K562 (cell line): ENCODE data around the gene CNTD1. TPM values are rescaled to one million over a fixed set of nuclear protein-coding genes. Genes with fewer than 3 reads are reported as not detected.

Source experiments
- ATAC-seq: fragments of 200-7000 bp; cut with Tn5 transposase; 3 replicates; pipeline ENCODE4 v1.9.1; 2020; ENCODE audit warnings: moderate library complexity
- BruUV-seq: library from RNA; stranded (reverse); fragments of 400-500 nt; replicated peaks from 2 replicates; lab custom pipeline; 2021; lab: Mats Ljungman, UMichigan
- CTCF ChIA-PET: fragments of 300-600 bp; formaldehyde crosslinking; extraction: SDS; loops from one replicate; lab custom pipeline; 2021; ENCODE audit warnings: low intra/inter-chr PET ratio; lab: Yijun Ruan, JAX
- POLR2A ChIA-PET: fragments of 300-600, 350-650 bp; sonication (Branson Sonifier 250); formaldehyde crosslinking; extraction: SDS; loops from one replicate; lab custom pipeline; 2021; ENCODE audit warnings: antibody characterized with exemption, inconsistent platforms; lab: Yijun Ruan, JAX
- DNase-seq, 4 experiments: peaks; one replicate each; pipeline versions ENCODE4 v3.0.0 to v3.0.0-alpha.2; 2011 to 2018; ENCODE audit warnings: low spot score in 3 of 4, mixed read lengths in 3 of 4; ENCODE audit errors: extremely low read depth in 1 of 4
- FAIRE-seq: peaks from 2 replicates; lab custom pipeline; 2011; peaks lifted over from hg19 to GRCh38; lab: Jason Lieb, UNC
- H2AFZ ChIP-seq: 2 replicates; pipeline ENCODE4 v1.6.0; 2011; ENCODE audit warnings: low read depth, low read length, control low read depth, inconsistent platforms
- H3K27ac ChIP-seq: fragments of 200-600 bp; 3 replicates; pipeline ENCODE4 v1.8.0; 2011; ENCODE audit warnings: low read depth, mild to moderate bottlenecking, control low read depth, inconsistent platforms, low read length, moderate library complexity, mixed read lengths; ENCODE audit errors: extremely low read depth
- H3K27me3 ChIP-seq, 2 experiments: fragments of 300-600 bp in 1 of 2; 2 replicates in 1 of 2; 3 replicates in 1 of 2; pipeline versions ENCODE4 v1.6.0 to v1.8.0; 2011; ENCODE audit warnings: inconsistent platforms in 2 of 2, low read length in 2 of 2, mild to moderate bottlenecking in 1 of 2, mixed read lengths in 1 of 2, moderate library complexity in 1 of 2; ENCODE audit not compliant: control insufficient read depth in 2 of 2, insufficient read depth in 2 of 2
- H3K36me3 ChIP-seq: fragments of 300-600 bp; 3 replicates; pipeline ENCODE4 v1.8.0; 2011; ENCODE audit warnings: mild to moderate bottlenecking, low read length, inconsistent platforms; ENCODE audit not compliant: control insufficient read depth, insufficient read depth
- H3K4me1 ChIP-seq, 2 experiments: fragments of 200-600 bp in 1 of 2; replicated peaks in 1 of 2; 2 replicates in 1 of 2; 3 replicates in 1 of 2; pipeline versions ENCODE4 v1.5.1 to v1.8.0; 2011; ENCODE audit warnings: inconsistent platforms in 2 of 2, low read length in 2 of 2, mild to moderate bottlenecking in 1 of 2, mixed read lengths in 1 of 2, moderate library complexity in 1 of 2; ENCODE audit not compliant: control insufficient read depth in 2 of 2, insufficient read depth in 2 of 2
- H3K4me2 ChIP-seq: 2 replicates; pipeline ENCODE4 v1.6.1; 2011; ENCODE audit warnings: low read length, control low read depth, inconsistent platforms, mixed read lengths; ENCODE audit not compliant: insufficient read depth
- H3K4me3 ChIP-seq: fragments of 200-600 bp; sonication (generic), shearing (Covaris generic); 2 replicates; pipeline ENCODE4 v1.5.1; 2016; ENCODE audit warnings: control low read depth, inconsistent platforms
- H3K79me2 ChIP-seq: fragments of 200-600 bp; 3 replicates; pipeline ENCODE4 v1.8.0; 2011; ENCODE audit warnings: low read length, inconsistent platforms; ENCODE audit not compliant: control insufficient read depth, insufficient read depth
- H3K9ac ChIP-seq, 2 experiments: 2 replicates each; pipeline versions ENCODE4 v1.6.0 to v1.6.1; 2011; ENCODE audit warnings: low read depth in 2 of 2, low read length in 2 of 2, control low read depth in 1 of 2, inconsistent platforms in 1 of 2, mild to moderate bottlenecking in 1 of 2, mixed read lengths in 1 of 2; ENCODE audit not compliant: insufficient read depth in 1 of 2
- H3K9me1 ChIP-seq: one replicate; pipeline ENCODE4 v1.6.0; 2011; ENCODE audit warnings: inconsistent platforms, mild to moderate bottlenecking, low read length, moderate library complexity; ENCODE audit not compliant: control insufficient read depth, insufficient read depth
- H3K9me3 ChIP-seq: replicated peaks from 2 replicates; pipeline ENCODE4 v1.5.1; 2011; ENCODE audit warnings: low read depth, low read length, inconsistent platforms; ENCODE audit not compliant: control insufficient read depth, insufficient read depth
- H4K20me1 ChIP-seq: replicated peaks from 2 replicates; pipeline ENCODE4 v1.6.1; 2011; ENCODE audit warnings: low read length, inconsistent platforms, mixed read lengths; ENCODE audit not compliant: control insufficient read depth, insufficient read depth
- ARID4B ChIP-seq: sonication (generic); formaldehyde crosslinking; IDR thresholded peaks from 2 replicates; pipeline ENCODE4 v1.8.0; 2022; ENCODE audit warnings: mild to moderate bottlenecking, missing genetic modification reagents
- BRF2 ChIP-seq: IDR thresholded peaks from 3 replicates; pipeline ENCODE4 v1.6.1; 2011; ENCODE audit warnings: borderline replicate concordance, mild to moderate bottlenecking; ENCODE audit not compliant: insufficient read length, insufficient read depth
- CBX3 ChIP-seq, 2 experiments: IDR thresholded peaks; 1 replicate in 1 of 2; 2 replicates in 1 of 2; pipeline ENCODE4 v1.6.1; 2012; ENCODE audit warnings: inconsistent platforms in 2 of 2, low read length in 2 of 2, borderline replicate concordance in 1 of 2, control low read depth in 1 of 2
- CEBPG ChIP-seq, 3 experiments: fragments of 200-800 bp in 1 of 3; sonication (Bioruptor generic) in 1 of 3; sonication (generic) in 1 of 3; formaldehyde crosslinking in 1 of 3; IDR thresholded peaks in 2 of 3; conservative IDR thresholded peaks in 1 of 3; 2 replicates each; pipeline versions ENCODE4 v1.6.1 to v1.8.0; 2016 to 2022; ENCODE audit warnings: missing compliant biosample characterization in 2 of 3, missing genetic modification characterization in 2 of 3, mild to moderate bottlenecking in 1 of 3, missing genetic modification reagents in 1 of 3
- EP400 ChIP-seq: fragments of 450-650 bp; IDR thresholded peaks from 2 replicates; pipeline ENCODE4 v1.6.1; 2017; ENCODE audit warnings: antibody characterized with exemption, mild to moderate bottlenecking, moderate library complexity
- GTF2E2 ChIP-seq: fragments of 200-800 bp; sonication (Bioruptor generic); IDR thresholded peaks from 2 replicates; pipeline ENCODE4 v1.6.1; 2016; ENCODE audit warnings: missing genetic modification characterization, missing compliant biosample characterization
- HMGN3 ChIP-seq: IDR thresholded peaks from 2 replicates; pipeline ENCODE4 v1.6.1; 2011; ENCODE audit warnings: borderline replicate concordance, low read depth, mild to moderate bottlenecking, mixed read lengths, low read length; ENCODE audit not compliant: insufficient read length; ENCODE audit errors: extremely low read depth
- NR2C2 ChIP-seq, 2 experiments: fragments of 200-800 bp in 1 of 2; sonication (Bioruptor generic) in 1 of 2; sonication (generic) in 1 of 2; formaldehyde crosslinking in 1 of 2; IDR thresholded peaks; 2 replicates each; pipeline versions ENCODE4 v1.6.1 to v1.8.0; 2016 to 2022; ENCODE audit warnings: mild to moderate bottlenecking in 1 of 2, missing compliant biosample characterization in 1 of 2, missing genetic modification characterization in 1 of 2, missing genetic modification reagents in 1 of 2
- RUNX1 ChIP-seq: sonication (generic); IDR thresholded peaks from 2 replicates; pipeline ENCODE4 v1.6.1; 2016; ENCODE audit warnings: antibody characterized with exemption, low read depth
- ZNF644 ChIP-seq: fragments of 200-800 bp; sonication (Bioruptor generic); IDR thresholded peaks from 2 replicates; pipeline ENCODE4 v1.6.1; 2016; ENCODE audit warnings: low read depth, missing genetic modification characterization, missing compliant biosample characterization
- WGBS: fragments of 100-300 bp; shearing (Covaris generic); methylation state at CpG from one replicate; pipeline ENCODE4 v1.1.6; 2016; ENCODE audit warnings: low coverage, mixed read lengths; ENCODE audit not compliant: insufficient coverage; ENCODE audit errors: missing lambda C conversion rate; 5-methylcytosine and 5-hydroxymethylcytosine counted together
- in situ Hi-C: fragments of 300-500 bp; cut with MboI; formaldehyde crosslinking; loops from 4 replicates; pipeline ENCODE4 v1.15.0; 2018; ENCODE audit warnings: inconsistent platforms, mixed read lengths
- intact Hi-C: fragments of 100-400 bp; cut with micrococcal nuclease; formaldehyde crosslinking; loops from 2 replicates; pipeline ENCODE4 v1.14.2; 2022
- polyA plus RNA-seq, 8 experiments: library from polyadenylated mRNA; depleted of rRNA in 4 of 8; stranded (reverse) in 5 of 8; unstranded in 3 of 8; fragments of >200 nt; fragmentation: Nextera tagmentation in 2 of 8; fragmentation: Illumina TruSeq in 1 of 8; extraction: Ambion mirVana in 2 of 8; extraction: Trizol in 1 of 8; gene quantifications; 2 replicates each; pipeline versions ENCODE4 v1.2.1 to v1.2.3, GENCODE V29; 2011 to 2014; ENCODE audit warnings: inconsistent platforms in 1 of 8, missing spikeins in 1 of 8
- total RNA-seq, 7 experiments: library from RNA; depleted of rRNA in 6 of 7; stranded (reverse); fragments of >200 nt in 6 of 7; fragmentation: Illumina TruSeq in 2 of 7; extraction: Trizol in 2 of 7; gene quantifications; 2 replicates each; pipeline versions ENCODE4 v1.2.1 to v1.2.3, GENCODE V29; 2011 to 2021; ENCODE audit warnings: low replicate concordance in 1 of 7

The CNTD1 gene
- total and polyA plus RNA-seq, 9 of the 15 experiments (the other 6 are each of a cell fraction or from before 2014, with no cell fraction given), result 0.12 to 0.86 (median 0.41) TPM; not detected in 1

DNA sequence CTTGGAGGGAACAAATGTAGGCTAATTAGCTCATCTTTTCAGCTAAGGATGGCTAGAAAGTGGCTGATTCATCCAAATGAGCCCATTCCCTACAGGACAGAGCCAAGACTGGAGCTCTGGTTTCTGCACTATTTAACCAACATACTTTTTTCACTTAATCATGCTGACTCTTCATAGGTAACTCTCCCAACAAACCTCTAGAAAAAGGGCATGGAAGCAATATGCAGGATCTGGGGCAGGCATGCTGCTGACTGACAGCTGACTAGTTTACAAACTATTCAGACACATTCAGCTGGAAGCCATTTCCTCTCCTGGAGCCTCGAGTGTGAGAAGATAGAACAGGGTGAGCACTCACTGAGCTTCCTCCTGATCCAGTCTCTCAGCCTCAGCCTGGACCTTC is 19.2 kb downstream of the CNTD1 start:
- Histone ChIP-seq H3K36me3 (peaks cover 92% of the 10 kb centered on the region), H3K27me3 (no peaks in the 10 kb centered on the region), H2AFZ (no peak overlapping the region), H3K4me2 (no peak overlapping the region)
- BruUV-seq, result no TSS peak
- TF ChIP-seq CEBPG (CRISPR knock-in tag; IDR thresholded peaks at IDR 0.05) (no peak), CEBPG (tag; conservative IDR thresholded peaks at IDR 0.05 in 1 of 2, IDR thresholded peaks at IDR 0.05 in 1 of 2) (no peak), EP400 (no peak), ARID4B (CRISPR knock-in tag) (no peak), HMGN3 (no peak), RUNX1 (no peak), CBX3 (IDR thresholded peaks at IDR 0.05; ENCODE audit: borderline replicate concordance in 1 of 2, low read length in 2 of 2) (no peak), GTF2E2 (tag) (no peak), ZNF644 (no peak), BRF2 (no peak), NR2C2 (CRISPR knock-in tag; IDR thresholded peaks at IDR 0.05) (no peak), NR2C2 (tag; IDR thresholded peaks at IDR 0.05) (no peak)
- TF ChIP-seq, all 486 proteins: peak for 0
- WGBS, result 71% methylated on average over 1 of the region's 1 CpG
- H4K20me1 ChIP-seq, result no peaks in the 10 kb centered on the region
- in situ Hi-C loops, result no loop called here
- ChIA-PET POLR2A (interaction anchor here (0.6 to 1.4 kb wide), 10 partner anchors 12 to 895 kb away, joined by 3 to 7 read pairs (median 3); partner anchors contain the start of genes COA3, PSME3 and VPS25), CTCF (no interaction called here)
- DNase-seq (no peak), FAIRE-seq (no peak), ATAC-seq (no peak)
- H3K9me3 ChIP-seq, result no peaks in the 10 kb centered on the region
- no peak overlapping the region for H3K27ac ChIP-seq
- no peaks in the 10 kb centered on the region for H3K4me1 ChIP-seq
- no peak overlapping the region for H3K4me3 ChIP-seq
- no peaks in the 10 kb centered on the region for H3K9me1 ChIP-seq
- H3K79me2 ChIP-seq, result peaks cover 13% of the 10 kb centered on the region
- no peak overlapping the region; a peak in 1 of 4 replicates for H3K9ac ChIP-seq
- intact Hi-C loops, result no loop called here
